ENCODE results near the gene LACC1. TPM values are rescaled to one million over a fixed set of nuclear protein-coding genes. Genes with fewer than 3 reads are reported as not detected.

The LACC1 gene
- total RNA-seq, 1 experiment from 2014 or later, result 7.2 TPM

GRCh38 chr13:43933378-43933777 lies 53.7 kb downstream of the LACC1 start:
- ChIA-PET POLR2A (no interaction called here), CTCF (no interaction called here)
- intact Hi-C loops (cut with micrococcal nuclease; ENCODE audit: unreplicated experiment), result no loop called here
- no peak for DNase-seq
- H3K9me3 Mint-ChIP-seq (ENCODE audit: unreplicated experiment), result no peaks in the 10 kb centered on the region
- H3K27me3 Mint-ChIP-seq (ENCODE audit: insufficient read depth, unreplicated experiment), result peaks cover 9% of the 10 kb centered on the region
- no peak overlapping the region for H3K4me3 Mint-ChIP-seq (ENCODE audit: unreplicated experiment)
- no peaks in the 10 kb centered on the region for H3K9me3 ChIP-seq
- H3K4me3 ChIP-seq (ENCODE audit: low read depth, low read length), result no peak overlapping the region
- H3K27me3 ChIP-seq (replicated peaks; ENCODE audit: control insufficient read depth, insufficient read depth, low read length), result no peaks in the 10 kb centered on the region
- TF ChIP-seq, protein P1, sequence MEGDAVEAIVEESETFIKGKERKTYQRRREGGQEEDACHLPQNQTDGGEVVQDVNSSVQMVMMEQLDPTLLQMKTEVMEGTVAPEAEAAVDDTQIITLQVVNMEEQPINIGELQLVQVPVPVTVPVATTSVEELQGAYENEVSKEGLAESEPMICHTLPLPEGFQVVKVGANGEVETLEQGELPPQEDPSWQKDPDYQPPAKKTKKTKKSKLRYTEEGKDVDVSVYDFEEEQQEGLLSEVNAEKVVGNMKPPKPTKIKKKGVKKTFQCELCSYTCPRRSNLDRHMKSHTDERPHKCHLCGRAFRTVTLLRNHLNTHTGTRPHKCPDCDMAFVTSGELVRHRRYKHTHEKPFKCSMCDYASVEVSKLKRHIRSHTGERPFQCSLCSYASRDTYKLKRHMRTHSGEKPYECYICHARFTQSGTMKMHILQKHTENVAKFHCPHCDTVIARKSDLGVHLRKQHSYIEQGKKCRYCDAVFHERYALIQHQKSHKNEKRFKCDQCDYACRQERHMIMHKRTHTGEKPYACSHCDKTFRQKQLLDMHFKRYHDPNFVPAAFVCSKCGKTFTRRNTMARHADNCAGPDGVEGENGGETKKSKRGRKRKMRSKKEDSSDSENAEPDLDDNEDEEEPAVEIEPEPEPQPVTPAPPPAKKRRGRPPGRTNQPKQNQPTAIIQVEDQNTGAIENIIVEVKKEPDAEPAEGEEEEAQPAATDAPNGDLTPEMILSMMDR (IDR thresholded peaks at IDR 0.05; ENCODE audit: insufficient read depth in 1 of 2, low read depth in 1 of 2, low read length in 1 of 2, severe bottlenecking in 1 of 2, unreplicated experiment in 1 of 2), result no peak
- H3K36me3 ChIP-seq (ENCODE audit: control insufficient read depth, insufficient read depth, low read length), result no peaks in the 10 kb centered on the region
- H3K36me3 Mint-ChIP-seq (ENCODE audit: insufficient read depth, unreplicated experiment), result no peaks in the 10 kb centered on the region
- H3K4me1 Mint-ChIP-seq (ENCODE audit: low read depth, unreplicated experiment), result no peaks in the 10 kb centered on the region
- H3K4me1 ChIP-seq, result no peaks in the 10 kb centered on the region
- no TSS peak for BruUV-seq (replicated peaks)
- H3K27ac Mint-ChIP-seq (ENCODE audit: unreplicated experiment), result no peak overlapping the region

GRCh38 chr13:43934273-43934672 lies 54.6 kb downstream of the LACC1 start:
- POLR2A ChIA-PET, result no interaction called here
- H3K4me1 Mint-ChIP-seq (ENCODE audit: low read depth, unreplicated experiment), result no peaks in the 10 kb centered on the region
- TF ChIP-seq, protein P1 (IDR thresholded peaks at IDR 0.05; ENCODE audit: insufficient read depth in 1 of 2, low read depth in 1 of 2, low read length in 1 of 2, severe bottlenecking in 1 of 2, unreplicated experiment in 1 of 2), result no peak
- H3K36me3 ChIP-seq (ENCODE audit: control insufficient read depth, insufficient read depth, low read length), result no peaks in the 10 kb centered on the region
- H3K4me3 ChIP-seq (ENCODE audit: low read depth, low read length), result no peak overlapping the region
- BruUV-seq (replicated peaks), result no TSS peak
- no peaks in the 10 kb centered on the region for H3K36me3 Mint-ChIP-seq (ENCODE audit: insufficient read depth, unreplicated experiment)
- H3K27ac Mint-ChIP-seq (ENCODE audit: unreplicated experiment), result no peak overlapping the region
- H3K9me3 Mint-ChIP-seq (ENCODE audit: unreplicated experiment), result no peaks in the 10 kb centered on the region
- peaks cover 9% of the 10 kb centered on the region for H3K27me3 Mint-ChIP-seq (ENCODE audit: insufficient read depth, unreplicated experiment)
- DNase-seq, result no peak
- H3K4me1 ChIP-seq, result no peaks in the 10 kb centered on the region
- no peaks in the 10 kb centered on the region for H3K9me3 ChIP-seq
- CTCF ChIA-PET, result no interaction called here
- intact Hi-C loops (cut with micrococcal nuclease; ENCODE audit: unreplicated experiment), result no loop called here
- no peak overlapping the region for H3K4me3 Mint-ChIP-seq (ENCODE audit: unreplicated experiment)
- H3K27me3 ChIP-seq (replicated peaks; ENCODE audit: control insufficient read depth, insufficient read depth, low read length), result no peaks in the 10 kb centered on the region

- no peak for DNase-seq
- CTCF ChIA-PET, result no interaction called here
- H3K9me3 ChIP-seq, result no peaks in the 10 kb centered on the region
- intact Hi-C loops (cut with micrococcal nuclease; ENCODE audit: unreplicated experiment), result no loop called here
- Mint-ChIP-seq H3K9me3 (ENCODE audit: unreplicated experiment) (no peaks in the 10 kb centered on the region), H3K4me3 (ENCODE audit: unreplicated experiment) (no peak overlapping the region), H3K36me3 (ENCODE audit: insufficient read depth, unreplicated experiment) (no peaks in the 10 kb centered on the region), H3K27me3 (ENCODE audit: insufficient read depth, unreplicated experiment) (peaks cover 9% of the 10 kb centered on the region), H3K27ac (ENCODE audit: unreplicated experiment) (no peak overlapping the region), H3K4me1 (ENCODE audit: low read depth, unreplicated experiment) (no peaks in the 10 kb centered on the region)
- BruUV-seq (replicated peaks), result no TSS peak
- TF ChIP-seq, protein P1 (IDR thresholded peaks at IDR 0.05; ENCODE audit: insufficient read depth in 1 of 2, low read depth in 1 of 2, low read length in 1 of 2, severe bottlenecking in 1 of 2, unreplicated experiment in 1 of 2), result no peak
- H3K4me3 ChIP-seq (ENCODE audit: low read depth, low read length), result no peak overlapping the region
- no peaks in the 10 kb centered on the region for H3K4me1 ChIP-seq
- POLR2A ChIA-PET, result no interaction called here
- no peaks in the 10 kb centered on the region for H3K36me3 ChIP-seq (ENCODE audit: control insufficient read depth, insufficient read depth, low read length)
- no peaks in the 10 kb centered on the region for H3K27me3 ChIP-seq (replicated peaks; ENCODE audit: control insufficient read depth, insufficient read depth, low read length)
These were observed 56.2 kb downstream of the LACC1 start for GRCh38 chr13:43935878-43936277.
